HUES64 (cell line): ENCODE results near the gene TEDC2.
A peak's percentile ranks its signal among the peaks of the same experiment; 100 is the strongest.

ENCODE experiments used
- H3K27ac ChIP-seq: 2 replicates; pipeline ENCODE4 v1.7.0; 2013; ENCODE audit warnings: low read depth, low read length, inconsistent platforms
- H3K27me3 ChIP-seq: 2 replicates; pipeline ENCODE4 v1.6.1; 2013; ENCODE audit warnings: mild to moderate bottlenecking, low read length; ENCODE audit not compliant: insufficient read depth
- H3K36me3 ChIP-seq: 2 replicates; pipeline ENCODE4 v1.6.1; 2013; ENCODE audit warnings: mild to moderate bottlenecking, low read length; ENCODE audit not compliant: insufficient read depth
- H3K4me1 ChIP-seq: 2 replicates; pipeline ENCODE4 v1.6.1; 2013; ENCODE audit warnings: mild to moderate bottlenecking, low read length, moderate library complexity; ENCODE audit not compliant: insufficient read depth
- H3K4me3 ChIP-seq: 2 replicates; pipeline ENCODE4 v1.5.1; 2013; ENCODE audit warnings: mild to moderate bottlenecking, low read length, moderate library complexity
- H3K9ac ChIP-seq: 2 replicates; pipeline ENCODE4 v1.6.1; 2013; ENCODE audit warnings: mild to moderate bottlenecking, low read depth, low read length
- H3K9me3 ChIP-seq: 2 replicates; pipeline ENCODE4 v1.6.1; 2013; ENCODE audit warnings: low read depth, low read length; ENCODE audit not compliant: insufficient read depth
- WGBS: fragments of 150-250, 120-280 bp; methylation state at CpG from one replicate; pipeline ENCODE4 v1.1.7; 2013; ENCODE audit warnings: missing lambda C conversion rate; 5-methylcytosine and 5-hydroxymethylcytosine counted together

Gene TEDC2

DNA sequence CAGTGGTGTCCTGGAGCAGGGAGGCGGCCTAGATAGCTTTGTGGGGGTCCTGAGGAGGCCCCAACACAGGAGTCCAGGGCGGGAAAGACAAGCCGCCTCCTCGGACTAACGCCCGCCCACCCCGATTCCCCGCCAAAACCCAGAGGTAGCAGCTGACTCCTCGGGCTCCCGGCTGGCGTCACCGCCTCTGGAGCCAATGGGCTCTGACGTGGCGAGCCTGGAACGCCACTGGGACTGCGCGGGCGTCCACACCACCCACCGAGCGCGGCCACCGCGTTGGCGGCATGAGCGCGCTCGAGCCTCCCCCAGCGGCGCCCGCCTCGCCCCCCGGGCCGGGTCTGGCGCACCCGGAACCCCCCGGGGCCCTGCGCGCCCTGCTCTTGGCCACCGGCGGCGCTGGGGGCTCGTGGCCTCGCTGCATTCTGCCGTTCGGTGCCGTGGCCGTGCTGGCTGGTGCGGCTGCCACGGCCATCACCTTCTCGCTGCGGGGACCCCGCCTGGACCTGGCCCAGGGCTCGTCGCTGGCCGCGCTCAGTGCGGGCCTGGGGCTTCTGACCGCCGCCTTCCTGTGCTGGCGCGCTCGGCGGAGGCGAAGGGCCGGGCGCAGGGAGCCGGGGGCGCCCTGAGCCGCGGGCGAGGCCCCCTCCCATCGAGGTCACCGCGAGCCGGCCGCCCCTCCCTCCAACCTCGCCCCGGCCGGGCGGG lies 7.8 kb downstream of the TEDC2 start:
- 2% methylated on average over 80 of the region's 80 CpGs for WGBS
- peak overlapping the region; percentile 75 for H3K9ac ChIP-seq
- no peaks in the 10 kb centered on the region for H3K9me3 ChIP-seq
- H3K27ac ChIP-seq = peak overlapping the region; percentile 25; the same call in 1 of the 2 replicates
- peaks cover 12% of the 10 kb centered on the region for H3K4me1 ChIP-seq
- H3K36me3 ChIP-seq = peaks cover 5% of the 10 kb centered on the region
- H3K27me3 ChIP-seq = peaks cover 45% of the 10 kb centered on the region
- peak overlapping the region; percentile 50 for H3K4me3 ChIP-seq

DNA sequence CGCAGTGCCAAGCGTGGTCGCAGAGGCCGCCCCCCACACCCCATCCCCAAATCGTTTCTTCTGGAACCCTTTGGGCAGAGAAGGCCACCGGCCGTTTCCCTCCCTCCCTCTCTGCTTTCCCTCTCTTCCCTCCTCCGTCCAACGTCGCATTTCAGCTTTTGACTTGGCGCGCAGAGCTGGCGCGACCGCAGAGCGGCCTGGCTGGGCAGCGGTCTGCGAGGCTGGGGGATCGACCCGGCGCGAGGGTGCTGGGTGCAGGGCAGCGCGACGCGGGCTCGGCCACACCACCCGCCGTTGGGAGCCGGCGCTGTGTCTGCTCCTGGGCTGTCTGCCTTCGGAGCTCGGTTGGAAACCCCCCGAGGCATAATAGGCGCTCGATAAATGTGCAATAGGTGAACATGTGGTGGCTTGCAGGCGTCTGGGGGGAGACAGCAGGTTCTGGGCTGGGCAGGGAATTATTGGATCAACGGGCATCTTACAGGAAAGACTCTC lies 8.4 kb downstream of the TEDC2 start:
- Histone ChIP-seq H3K36me3 (0 out of 2 replicates have a peak, but pooled peaks cover 3% of the 10 kb centered on the region), H3K9me3 (no peaks in the 10 kb centered on the region), H3K27me3 (peaks cover 51% of the 10 kb centered on the region), H3K27ac (peak overlapping the region; percentile 25; the same call in 1 of the 2 replicates), H3K9ac (peak overlapping the region; percentile 75), H3K4me3 (peak overlapping the region; percentile 50), H3K4me1 (peaks cover 12% of the 10 kb centered on the region)
- whole genome bisulfite sequencing = 2% methylated on average over 38 of the region's 38 CpGs

DNA sequence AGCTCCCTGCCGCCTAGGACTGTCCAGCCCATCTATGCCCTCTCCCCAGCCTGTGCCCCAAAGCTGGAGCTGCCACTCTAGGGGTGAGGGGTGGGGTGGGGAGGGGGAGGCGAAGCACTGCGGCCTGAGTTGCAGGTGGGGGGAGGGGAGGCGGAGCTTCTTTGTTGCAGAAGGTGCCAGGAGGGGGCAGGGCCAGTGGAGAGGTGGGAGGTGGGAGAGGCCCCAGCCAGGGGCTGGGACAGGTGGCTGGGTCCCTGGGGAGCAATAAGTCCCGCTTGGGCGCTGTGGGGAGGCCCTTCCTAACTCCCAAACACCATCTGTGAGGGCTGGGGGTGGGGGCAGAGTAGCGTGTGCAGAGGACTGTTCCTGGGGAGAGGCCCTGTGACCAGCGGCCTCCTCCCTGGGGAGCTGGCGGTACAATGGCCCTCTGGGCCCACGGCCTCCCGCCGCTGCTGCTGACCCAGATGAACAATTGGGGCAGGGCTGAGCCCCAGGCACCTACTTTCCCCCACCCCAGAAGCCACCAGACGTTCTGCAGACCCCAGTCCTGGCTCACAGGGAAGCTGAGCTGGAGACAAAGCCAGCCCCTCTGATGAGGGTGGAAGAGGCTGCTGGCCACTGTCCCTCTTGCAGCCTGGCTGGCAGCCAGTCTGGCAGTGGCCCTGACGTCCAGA lies 9.0 kb downstream of the TEDC2 start:
- Histone ChIP-seq H3K9ac (peak overlapping the region; percentile 75), H3K4me3 (peak overlapping the region; percentile 50), H3K27me3 (peaks cover 56% of the 10 kb centered on the region), H3K4me1 (peaks cover 12% of the 10 kb centered on the region), H3K36me3 (no peaks in the 10 kb centered on the region), H3K27ac (no peak overlapping the region), H3K9me3 (no peaks in the 10 kb centered on the region)
- whole genome bisulfite sequencing = 33% methylated on average over 12 of the region's 14 CpGs

DNA sequence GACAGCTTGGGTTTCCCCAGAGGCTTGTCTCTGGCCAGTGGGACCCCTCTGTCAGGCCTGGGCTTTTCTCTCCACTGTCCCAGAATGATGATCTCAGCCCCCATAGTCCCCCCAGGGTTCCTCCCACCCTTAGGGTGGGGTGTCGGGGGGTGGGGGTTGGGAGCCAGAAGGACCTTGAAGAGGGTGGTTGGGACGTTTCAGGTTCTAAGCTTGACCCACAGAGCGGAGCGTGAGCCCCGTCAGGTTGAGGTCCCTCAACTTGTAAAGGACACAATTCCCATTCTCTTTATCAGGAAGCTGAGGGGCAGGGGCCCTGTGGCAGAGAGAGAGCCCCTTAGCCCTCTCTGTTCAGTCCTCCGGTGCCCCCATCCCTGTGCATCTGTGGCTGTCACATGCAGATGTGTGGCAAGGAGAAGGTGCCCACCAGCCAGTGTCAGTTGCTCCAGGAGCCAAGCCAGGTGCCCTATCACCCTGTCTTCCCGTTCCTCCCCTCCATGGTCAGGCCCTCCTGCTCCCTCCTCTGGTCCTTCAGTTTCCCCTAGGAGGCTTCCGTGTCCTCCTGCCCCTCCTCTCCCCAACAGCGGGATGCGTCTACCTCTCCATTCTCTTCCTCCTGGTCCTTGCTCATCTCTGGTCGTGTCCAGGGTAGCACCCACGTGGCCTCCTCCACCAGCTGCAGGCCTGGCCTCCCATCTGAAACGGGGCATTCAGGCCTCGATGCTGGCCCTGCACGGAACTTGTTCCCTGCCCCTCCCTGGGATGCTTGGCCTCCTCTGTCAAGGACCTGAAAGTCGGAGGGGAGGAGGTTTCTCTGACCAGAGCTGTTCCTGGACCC lies 9.7 kb downstream of the TEDC2 start:
- H3K4me3 ChIP-seq = no peak overlapping the region
- H3K9me3 ChIP-seq = no peaks in the 10 kb centered on the region
- peaks cover 12% of the 10 kb centered on the region for H3K4me1 ChIP-seq
- H3K27ac ChIP-seq = no peak overlapping the region
- H3K9ac ChIP-seq = peak overlapping the region; percentile 25; the same call in 1 of the 2 replicates
- H3K36me3 ChIP-seq = no peaks in the 10 kb centered on the region
- 77% methylated on average over 16 of the region's 16 CpGs for WGBS
- H3K27me3 ChIP-seq = peaks cover 63% of the 10 kb centered on the region

DNA sequence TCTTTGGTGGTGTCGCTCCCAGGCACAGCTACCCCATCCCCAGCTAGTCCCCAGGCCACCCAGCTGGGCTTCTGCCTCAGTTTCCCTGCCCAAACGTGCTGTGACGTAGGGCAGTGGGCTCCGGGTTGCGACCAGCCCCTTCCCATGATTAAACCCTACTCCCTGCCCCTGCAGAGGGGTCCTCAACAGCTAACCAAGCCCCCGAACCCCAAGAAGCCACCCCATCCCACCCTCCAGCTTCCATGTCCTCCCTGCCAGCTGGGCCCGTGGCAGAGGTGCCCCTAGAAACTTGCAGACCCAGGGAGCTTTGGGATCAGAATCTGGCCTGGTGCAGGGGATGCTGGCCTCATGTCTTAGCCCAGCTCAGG lies 10.3 kb downstream of the TEDC2 start:
- peaks cover 63% of the 10 kb centered on the region for H3K27me3 ChIP-seq
- H3K9me3 ChIP-seq = no peaks in the 10 kb centered on the region
- peaks cover 12% of the 10 kb centered on the region for H3K4me1 ChIP-seq
- no peak overlapping the region for H3K4me3 ChIP-seq
- no peak overlapping the region for H3K9ac ChIP-seq
- H3K27ac ChIP-seq = no peak overlapping the region
- H3K36me3 ChIP-seq = no peaks in the 10 kb centered on the region
- WGBS = 89% methylated on average over 7 of the region's 7 CpGs

DNA sequence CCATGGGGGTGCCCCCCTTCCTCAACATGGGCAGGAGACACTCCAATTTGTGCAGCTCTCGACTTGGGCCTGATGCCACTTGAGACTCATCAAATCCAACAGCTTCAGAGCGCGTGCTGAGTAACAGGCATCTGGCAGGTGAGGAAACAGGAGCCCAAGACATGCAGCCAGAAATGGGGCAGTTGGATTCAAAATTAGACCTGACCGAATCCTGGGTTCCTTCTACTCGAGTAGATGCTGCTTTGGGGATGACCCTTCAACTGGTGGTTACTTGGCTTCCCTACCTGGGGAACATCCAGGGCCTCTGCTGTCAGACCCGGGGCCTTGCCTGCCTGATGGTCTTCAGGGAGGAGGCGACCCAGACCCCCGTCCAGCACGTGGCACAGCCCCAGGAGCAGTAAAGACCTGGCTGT lies 10.7 kb downstream of the TEDC2 start:
- Histone ChIP-seq H3K27ac (no peak overlapping the region), H3K9ac (no peak overlapping the region), H3K9me3 (no peaks in the 10 kb centered on the region), H3K4me3 (peak overlapping the region; percentile 27), H3K27me3 (peaks cover 65% of the 10 kb centered on the region), H3K4me1 (peaks cover 12% of the 10 kb centered on the region), H3K36me3 (no peaks in the 10 kb centered on the region)
- 46% methylated on average over 9 of the region's 9 CpGs for WGBS

DNA sequence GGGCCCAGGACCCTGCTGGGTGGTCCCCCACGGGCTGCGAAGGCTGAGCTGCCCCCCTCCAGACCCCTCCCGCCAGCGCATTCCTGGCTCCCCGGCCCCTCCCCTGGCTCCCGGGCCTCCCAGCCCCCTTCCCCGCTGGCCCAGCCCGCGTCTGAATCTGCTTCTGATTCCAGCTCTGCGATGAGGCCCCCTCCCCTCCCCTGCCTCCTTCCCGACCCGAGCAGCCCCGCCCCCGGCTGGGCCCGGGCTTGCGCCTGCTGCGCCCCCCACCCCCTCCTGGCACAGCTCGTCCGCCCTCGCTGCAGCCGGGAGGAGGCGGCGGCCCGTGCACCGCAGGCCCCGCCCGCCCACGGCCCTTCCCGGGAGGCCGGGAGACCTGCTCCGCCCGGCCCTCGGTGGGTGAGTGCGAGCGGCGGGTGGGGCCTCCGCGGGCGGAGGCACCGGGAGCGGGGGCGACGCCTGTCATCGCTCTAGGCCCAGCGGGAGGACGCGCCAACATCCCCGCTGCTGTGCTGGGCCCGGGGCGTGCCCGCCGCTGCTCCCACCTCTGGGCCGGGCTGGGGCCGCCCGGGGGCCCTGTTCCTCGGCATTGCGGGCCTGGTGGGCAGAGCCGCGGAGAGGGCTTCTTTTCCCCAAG lies 11.2 kb downstream of the TEDC2 start, which contains the start of gene NTN3:
Gene NTN3, plus strand, starts transcription at position 282 of the 637 bp plus-strand sequence. CDS start 405 bp downstream, outside the sequence.
- Histone ChIP-seq H3K9ac (0 out of 2 replicates have a peak within 1 kb of the TSS, but pooled peaks have one; percentile 9), H3K27me3 (peaks cover 70% of the 10 kb centered on the region), H3K36me3 (no peaks in the 10 kb centered on the region), H3K27ac (no peak within 1 kb of the TSS), H3K9me3 (no peaks in the 10 kb centered on the region), H3K4me3 (peak within 1 kb of the TSS; percentile 44), H3K4me1 (peaks cover 12% of the 10 kb centered on the region)
- WGBS = under 1% methylated on average over 57 of the region's 59 CpGs

DNA sequence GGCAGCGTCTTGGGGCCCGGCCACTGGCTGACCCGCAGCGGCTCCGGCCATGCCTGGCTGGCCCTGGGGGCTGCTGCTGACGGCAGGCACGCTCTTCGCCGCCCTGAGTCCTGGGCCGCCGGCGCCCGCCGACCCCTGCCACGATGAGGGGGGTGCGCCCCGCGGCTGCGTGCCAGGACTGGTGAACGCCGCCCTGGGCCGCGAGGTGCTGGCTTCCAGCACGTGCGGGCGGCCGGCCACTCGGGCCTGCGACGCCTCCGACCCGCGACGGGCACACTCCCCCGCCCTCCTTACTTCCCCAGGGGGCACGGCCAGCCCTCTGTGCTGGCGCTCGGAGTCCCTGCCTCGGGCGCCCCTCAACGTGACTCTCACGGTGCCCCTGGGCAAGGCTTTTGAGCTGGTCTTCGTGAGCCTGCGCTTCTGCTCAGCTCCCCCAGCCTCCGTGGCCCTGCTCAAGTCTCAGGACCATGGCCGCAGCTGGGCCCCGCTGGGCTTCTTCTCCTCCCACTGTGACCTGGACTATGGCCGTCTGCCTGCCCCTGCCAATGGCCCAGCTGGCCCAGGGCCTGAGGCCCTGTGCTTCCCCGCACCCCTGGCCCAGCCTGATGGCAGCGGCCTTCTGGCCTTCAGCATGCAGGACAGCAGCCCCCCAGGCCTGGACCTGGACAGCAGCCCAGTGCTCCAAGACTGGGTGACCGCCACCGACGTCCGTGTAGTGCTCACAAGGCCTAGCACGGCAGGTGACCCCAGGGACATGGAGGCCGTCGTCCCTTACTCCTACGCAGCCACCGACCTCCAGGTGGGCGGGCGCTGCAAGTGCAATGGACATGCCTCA lies 12.0 kb downstream of the TEDC2 start:
- peak overlapping the region; percentile 44 for H3K4me3 ChIP-seq
- peaks cover 12% of the 10 kb centered on the region for H3K4me1 ChIP-seq

DNA sequence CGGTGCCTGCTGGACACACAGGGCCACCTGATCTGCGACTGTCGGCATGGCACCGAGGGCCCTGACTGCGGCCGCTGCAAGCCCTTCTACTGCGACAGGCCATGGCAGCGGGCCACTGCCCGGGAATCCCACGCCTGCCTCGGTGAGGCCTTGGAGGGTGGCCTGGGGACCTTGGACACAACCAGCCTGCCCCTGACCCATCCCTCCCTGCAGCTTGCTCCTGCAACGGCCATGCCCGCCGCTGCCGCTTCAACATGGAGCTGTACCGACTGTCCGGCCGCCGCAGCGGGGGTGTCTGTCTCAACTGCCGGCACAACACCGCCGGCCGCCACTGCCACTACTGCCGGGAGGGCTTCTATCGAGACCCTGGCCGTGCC lies 12.6 kb downstream of the TEDC2 start:
- Histone ChIP-seq H3K27me3 (peaks cover 80% of the 10 kb centered on the region), H3K36me3 (no peaks in the 10 kb centered on the region), H3K4me3 (no peak overlapping the region), H3K9me3 (no peaks in the 10 kb centered on the region), H3K27ac (no peak overlapping the region), H3K4me1 (peaks cover 12% of the 10 kb centered on the region), H3K9ac (no peak overlapping the region)
- 94% methylated on average over 27 of the region's 27 CpGs for WGBS

More for the DNA sequence above, 12.0 kb downstream of the TEDC2 start:
- 0 out of 2 replicates have a peak overlapping the region, but pooled peaks have one; percentile 9 for H3K9ac ChIP-seq
- H3K27me3 ChIP-seq = peaks cover 77% of the 10 kb centered on the region
- H3K9me3 ChIP-seq = no peaks in the 10 kb centered on the region
- no peaks in the 10 kb centered on the region for H3K36me3 ChIP-seq
- H3K27ac ChIP-seq = no peak overlapping the region
- 34% methylated on average over 61 of the region's 61 CpGs for WGBS
